Ascending aorta (tissue), 2 donors: ENCODE results near the gene WDR89. TPM values are rescaled to one million over a fixed set of nuclear protein-coding genes. Genes with fewer than 3 reads are reported as not detected.

Experiments
- DNase-seq, 2 donors: peaks; one replicate each; pipeline ENCODE4 v3.0.0-alpha.2; 2019; ENCODE audit warnings: low spot score in 2 of 2
- H3K27ac ChIP-seq, 2 donors: fragments of 200-600 bp; sonication (generic); one replicate each; pipeline ENCODE4 v1.5.1; 2016 to 2017; ENCODE audit warnings: mild to moderate bottlenecking in 1 of 2
- H3K27me3 ChIP-seq: fragments of 200-600 bp; sonication (generic); one replicate; pipeline ENCODE4 v1.5.1; 2017
- H3K36me3 ChIP-seq, 2 donors: fragments of 200-600 bp; sonication (generic); one replicate each; pipeline ENCODE4 v1.5.1; 2016
- H3K4me1 ChIP-seq, 2 donors: fragments of 200-600 bp; sonication (generic); one replicate each; pipeline ENCODE4 v1.5.1; 2016 to 2017; ENCODE audit warnings: mild to moderate bottlenecking in 1 of 2
- H3K4me3 ChIP-seq, 2 donors: fragments of 200-600 bp; sonication (generic); one replicate each; pipeline ENCODE4 v1.5.1; 2016 to 2017; ENCODE audit warnings: mild to moderate bottlenecking in 1 of 2
- H3K9me3 ChIP-seq, 2 donors: fragments of 200-600 bp; sonication (generic); one replicate each; pipeline ENCODE4 v1.5.1; 2016
- intact Hi-C: fragments of 100-400 bp; cut with DNase I; formaldehyde crosslinking; loops from one replicate; pipeline ENCODE4 v1.15.1; 2023
- total RNA-seq: library from RNA; depleted of rRNA; stranded (reverse); fragments of >200 nt; gene quantifications from one replicate; pipeline ENCODE4 v1.1.0, GENCODE V29; 2016
- TF ChIP-seq, protein P1 (sequence below), 3 experiments: fragments of 200-600 bp in 2 of 3; fragments of 450-650 bp in 1 of 3; sonication (generic) in 2 of 3; IDR thresholded peaks; one replicate each; pipeline ENCODE4 v1.5.1; 2016 to 2019; ENCODE audit warnings: antibody characterized with exemption in 3 of 3, mild to moderate bottlenecking in 1 of 3, moderate library complexity in 1 of 3

Gene WDR89
- total RNA-seq, 1 donor from 2014 or later = not detected

- intact Hi-C loops = no loop called here
- TF ChIP-seq, protein P1, sequence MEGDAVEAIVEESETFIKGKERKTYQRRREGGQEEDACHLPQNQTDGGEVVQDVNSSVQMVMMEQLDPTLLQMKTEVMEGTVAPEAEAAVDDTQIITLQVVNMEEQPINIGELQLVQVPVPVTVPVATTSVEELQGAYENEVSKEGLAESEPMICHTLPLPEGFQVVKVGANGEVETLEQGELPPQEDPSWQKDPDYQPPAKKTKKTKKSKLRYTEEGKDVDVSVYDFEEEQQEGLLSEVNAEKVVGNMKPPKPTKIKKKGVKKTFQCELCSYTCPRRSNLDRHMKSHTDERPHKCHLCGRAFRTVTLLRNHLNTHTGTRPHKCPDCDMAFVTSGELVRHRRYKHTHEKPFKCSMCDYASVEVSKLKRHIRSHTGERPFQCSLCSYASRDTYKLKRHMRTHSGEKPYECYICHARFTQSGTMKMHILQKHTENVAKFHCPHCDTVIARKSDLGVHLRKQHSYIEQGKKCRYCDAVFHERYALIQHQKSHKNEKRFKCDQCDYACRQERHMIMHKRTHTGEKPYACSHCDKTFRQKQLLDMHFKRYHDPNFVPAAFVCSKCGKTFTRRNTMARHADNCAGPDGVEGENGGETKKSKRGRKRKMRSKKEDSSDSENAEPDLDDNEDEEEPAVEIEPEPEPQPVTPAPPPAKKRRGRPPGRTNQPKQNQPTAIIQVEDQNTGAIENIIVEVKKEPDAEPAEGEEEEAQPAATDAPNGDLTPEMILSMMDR (IDR thresholded peaks at IDR 0.05) = no peak
Measured at GRCh38 chr14:63581491-63581890, 60.2 kb downstream of the WDR89 start.

GRCh38 chr14:63578300-63578699, 63.4 kb downstream of the WDR89 start:
- no peaks in the 10 kb centered on the region for H3K4me1 ChIP-seq
- TF ChIP-seq, protein P1 (IDR thresholded peaks at IDR 0.05) = no peak
- H3K36me3 ChIP-seq = no peaks in the 10 kb centered on the region
- H3K27me3 ChIP-seq = no peaks in the 10 kb centered on the region
- DNase-seq = no peak
- no peak overlapping the region for H3K27ac ChIP-seq
- intact Hi-C loops = no loop called here
- H3K9me3 ChIP-seq = no peaks in the 10 kb centered on the region
- no peak overlapping the region for H3K4me3 ChIP-seq

More at GRCh38 chr14:63581491-63581890, 60.2 kb downstream of the WDR89 start:
- DNase-seq = no peak
- Histone ChIP-seq H3K36me3 (no peaks in the 10 kb centered on the region), H3K9me3 (no peaks in the 10 kb centered on the region), H3K4me3 (no peak overlapping the region), H3K4me1 (no peaks in the 10 kb centered on the region), H3K27ac (no peak overlapping the region), H3K27me3 (no peaks in the 10 kb centered on the region)

DNA sequence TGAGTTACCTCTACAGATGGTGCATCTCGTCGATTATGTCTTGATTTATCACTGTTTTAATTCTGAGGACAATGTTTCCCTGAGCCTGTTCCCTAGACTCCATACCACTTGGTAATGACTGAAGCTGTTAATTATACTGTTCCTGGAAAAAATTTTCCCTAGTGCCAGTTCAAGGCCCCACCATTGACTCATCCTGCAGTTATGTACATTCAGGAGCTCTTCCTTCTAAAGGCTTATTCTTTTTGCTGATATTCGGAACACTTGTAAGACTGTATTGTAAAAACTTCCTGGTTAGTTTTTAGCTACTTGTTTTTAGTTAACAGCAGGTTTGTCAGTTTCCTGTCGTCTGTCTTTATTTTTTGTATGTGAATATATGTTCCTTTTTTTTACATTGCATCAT, 68.1 kb downstream of the WDR89 start:
- no peak for DNase-seq

GRCh38 chr14:63565448-63565847, 76.2 kb downstream of the WDR89 start:
- intact Hi-C loops = no loop called here
- TF ChIP-seq, protein P1 (IDR thresholded peaks at IDR 0.05) = no peak
- H3K27ac ChIP-seq = no peak overlapping the region
- no peak overlapping the region for H3K4me3 ChIP-seq
- DNase-seq = no peak
- H3K4me1 ChIP-seq = no peaks in the 10 kb centered on the region
- no peaks in the 10 kb centered on the region for H3K27me3 ChIP-seq
- H3K9me3 ChIP-seq = no peaks in the 10 kb centered on the region
- H3K36me3 ChIP-seq = no peaks in the 10 kb centered on the region

More for the DNA sequence above, 68.1 kb downstream of the WDR89 start:
- Histone ChIP-seq H3K27me3 (no peaks in the 10 kb centered on the region), H3K27ac (no peak overlapping the region), H3K4me3 (no peak overlapping the region), H3K36me3 (no peaks in the 10 kb centered on the region), H3K9me3 (no peaks in the 10 kb centered on the region), H3K4me1 (no peaks in the 10 kb centered on the region)
- intact Hi-C loops = no loop called here
- TF ChIP-seq, protein P1 (IDR thresholded peaks at IDR 0.05) = no peak

GRCh38 chr14:63564318-63564717, 77.4 kb downstream of the WDR89 start:
- Histone ChIP-seq H3K36me3 (no peaks in the 10 kb centered on the region), H3K27me3 (no peaks in the 10 kb centered on the region), H3K27ac (no peak overlapping the region), H3K4me1 (no peaks in the 10 kb centered on the region), H3K4me3 (no peak overlapping the region), H3K9me3 (no peaks in the 10 kb centered on the region)
- intact Hi-C loops = no loop called here
- TF ChIP-seq, protein P1 (IDR thresholded peaks at IDR 0.05) = no peak
- peak in 1 of 2 donors; percentile 59 for DNase-seq
